Common myeloid progenitor, CD34-positive (primary cell): Measurements from ENCODE around the gene ARPC4.

Experiments used
- CTCF ChIA-PET: fragments of 350-600 bp; sonication (Branson Sonifier 250); formaldehyde crosslinking; loops from one replicate; lab custom pipeline; 2021; ENCODE audit warnings: antibody characterized with exemption; lab: Charles Lee
- POLR2A ChIA-PET: fragments of 350-600 bp; sonication (Branson Sonifier 250); formaldehyde crosslinking; loops from one replicate; lab custom pipeline; 2021; ENCODE audit warnings: antibody characterized with exemption; lab: Charles Lee
- DNase-seq, 3 donors: peaks; one replicate each; pipeline versions ENCODE4 v3.0.0 to v3.0.0-alpha.2; 2013
- H3K27ac ChIP-seq, 2 experiments: 1 replicate in 1 of 2; 2 replicates in 1 of 2; pipeline ENCODE4 v1.7.0; 2013; ENCODE audit warnings: inconsistent platforms in 2 of 2, low read length in 2 of 2, mild to moderate bottlenecking in 2 of 2, low read depth in 1 of 2, moderate library complexity in 1 of 2; ENCODE audit not compliant: severe bottlenecking in 2 of 2, insufficient read depth in 1 of 2, poor library complexity in 1 of 2
- H3K27me3 ChIP-seq, 5 experiments: replicated peaks in 2 of 5; 1 replicate in 3 of 5; 2 replicates in 2 of 5; pipeline versions ENCODE4 v1.6.1 to v1.7.0; 2013; ENCODE audit warnings: low read length in 4 of 5, mild to moderate bottlenecking in 2 of 5, moderate library complexity in 2 of 5, inconsistent platforms in 1 of 5; ENCODE audit not compliant: insufficient read depth in 5 of 5, control insufficient read depth in 4 of 5
- H3K36me3 ChIP-seq, 4 experiments: 1 replicate in 2 of 4; 2 replicates in 2 of 4; pipeline versions ENCODE4 v1.6.1 to v1.7.0; 2013; ENCODE audit warnings: low read length in 3 of 4, control low read depth in 1 of 4, mild to moderate bottlenecking in 1 of 4; ENCODE audit not compliant: control insufficient read depth in 4 of 4, insufficient read depth in 4 of 4
- H3K4me1 ChIP-seq, 4 experiments: 1 replicate in 3 of 4; 2 replicates in 1 of 4; pipeline versions ENCODE4 v1.6.1 to v1.7.1; 2013; ENCODE audit warnings: low read length in 3 of 4, mild to moderate bottlenecking in 3 of 4, control low read depth in 1 of 4, inconsistent platforms in 1 of 4, moderate library complexity in 1 of 4; ENCODE audit not compliant: control insufficient read depth in 4 of 4, insufficient read depth in 4 of 4; ENCODE audit errors: control extremely low read depth in 1 of 4
- H3K4me3 ChIP-seq, 7 experiments: 1 replicate in 4 of 7; 2 replicates in 3 of 7; pipeline versions ENCODE4 v1.5.1 to v1.7.0; 2013; ENCODE audit warnings: mild to moderate bottlenecking in 7 of 7, low read length in 6 of 7, moderate library complexity in 6 of 7, inconsistent platforms in 2 of 7, low read depth in 2 of 7, control low read depth in 1 of 7; ENCODE audit not compliant: insufficient read depth in 4 of 7, control insufficient read depth in 1 of 7; ENCODE audit errors: extremely low read depth in 1 of 7
- H3K9me3 ChIP-seq, 5 experiments: 1 replicate in 4 of 5; 2 replicates in 1 of 5; pipeline versions ENCODE4 v1.6.1 to v1.7.1; 2013; ENCODE audit warnings: low read length in 4 of 5, mild to moderate bottlenecking in 2 of 5, inconsistent platforms in 1 of 5, low read depth in 1 of 5, moderate library complexity in 1 of 5; ENCODE audit not compliant: control insufficient read depth in 4 of 5, insufficient read depth in 2 of 5; ENCODE audit errors: control extremely low read depth in 1 of 5
- WGBS: methylation state at CpG from one replicate; pipeline ENCODE4 v1.1.5; 2013; ENCODE audit not compliant: insufficient coverage; 5-methylcytosine and 5-hydroxymethylcytosine counted together

Gene ARPC4

GRCh38 chr3:9806688-9807589 lies 14.1 kb downstream of the ARPC4 start:
- H3K9me3 ChIP-seq, result no peaks in the 10 kb centered on the region
- no peaks in the 10 kb centered on the region for H3K27me3 ChIP-seq
- peaks cover 3 to 26% (median 19%) of the 10 kb centered on the region in 4 experiments for H3K4me1 ChIP-seq
- H3K4me3 ChIP-seq, result no peak overlapping the region
- CTCF ChIA-PET, result interaction anchor here (0.7 to 2.7 kb wide), 7 partner anchors 10 to 283 kb away, joined by 3 to 8 read pairs (median 5); partner anchors contain the start of gene BRPF1
- whole genome bisulfite sequencing, result 96% methylated on average over 7 of the region's 7 CpGs
- H3K36me3 ChIP-seq, result peaks cover 23 to 46% (median 35%) of the 10 kb centered on the region in 4 experiments
- POLR2A ChIA-PET, result interaction anchor here (0.6 to 0.9 kb wide), 2 partner anchors 17 to 25 kb away, joined by 3 to 9 read pairs; no protein-coding TSS in a partner anchor
- no peak for DNase-seq
- no peak overlapping the region for H3K27ac ChIP-seq

GRCh38 chr3:9807981-9808344 lies 15.1 kb downstream of the ARPC4 start:
- peaks cover 22 to 47% (median 33%) of the 10 kb centered on the region in 4 experiments for H3K36me3 ChIP-seq
- peaks cover 3 to 26% (median 19%) of the 10 kb centered on the region in 4 experiments for H3K4me1 ChIP-seq
- 100% methylated on average over 1 of the region's 2 CpGs for WGBS
- no peak overlapping the region for H3K4me3 ChIP-seq
- no peak overlapping the region for H3K27ac ChIP-seq
- no peak for DNase-seq
- CTCF ChIA-PET, result interaction anchor here (0.7 to 2.7 kb wide), 10 partner anchors 9 to 282 kb away, joined by 3 to 8 read pairs (median 5); partner anchors contain the start of gene BRPF1
- no peaks in the 10 kb centered on the region for H3K27me3 ChIP-seq
- H3K9me3 ChIP-seq, result no peaks in the 10 kb centered on the region
- POLR2A ChIA-PET, result interaction anchor here (1.0 kb wide), 1 partner anchor 15 kb away, joined by 5 read pairs; the partner anchor contains the start of genes ARPC4 and TADA3

- H3K36me3 ChIP-seq, result peaks cover 17 to 46% (median 30%) of the 10 kb centered on the region in 4 experiments
Measured at GRCh38 chr3:9808345-9809037, 15.6 kb downstream of the ARPC4 start.

GRCh38 chr3:9809239-9809614 lies 16.3 kb downstream of the ARPC4 start:
- DNase-seq, result no peak
- POLR2A ChIA-PET, result interaction anchor here (1.0 kb wide), 1 partner anchor 11 kb away, joined by 3 read pairs; no protein-coding TSS in a partner anchor
- H3K4me3 ChIP-seq, result peak overlapping the region; percentile 47 to 84 (median 70)

More at GRCh38 chr3:9808345-9809037, 15.6 kb downstream of the ARPC4 start:
- no peak overlapping the region for H3K4me3 ChIP-seq
- no peaks in the 10 kb centered on the region for H3K27me3 ChIP-seq
- 67% methylated on average over 5 of the region's 7 CpGs for WGBS
- ChIA-PET POLR2A (interaction anchor here (1.0 kb wide), 1 partner anchor 16 kb away, joined by 5 read pairs; the partner anchor contains the start of genes ARPC4 and TADA3), CTCF (interaction anchor here (0.6 to 2.7 kb wide), 12 partner anchors 8 to 147 kb away, joined by 3 to 8 read pairs (median 5); partner anchors contain the start of gene BRPF1)
- no peak overlapping the region for H3K27ac ChIP-seq
- DNase-seq, result peak; percentile 39 to 73 (median 69)
- H3K9me3 ChIP-seq, result no peaks in the 10 kb centered on the region
- H3K4me1 ChIP-seq, result peaks cover 3 to 26% (median 19%) of the 10 kb centered on the region in 4 experiments

GRCh38 chr3:9809615-9810432 lies 16.9 kb downstream of the ARPC4 start, which contains the start of gene TTLL3:
TTLL3 (plus strand) TSS chr3:9810262; CDS start chr3:9810662, 400 bp downstream.
- peak; percentile 34 to 73 (median 65) for DNase-seq
- CTCF ChIA-PET, result interaction anchor here (1.0 to 2.4 kb wide), 8 partner anchors 10 to 83 kb away, joined by 3 to 8 read pairs (median 6); partner anchors contain the start of genes ARPC4, BRPF1 and TADA3
- 0% methylated on average over 44 of the region's 76 CpGs for WGBS

More at GRCh38 chr3:9809239-9809614, 16.3 kb downstream of the ARPC4 start:
- H3K27me3 ChIP-seq, result no peaks in the 10 kb centered on the region
- H3K4me1 ChIP-seq, result peaks cover 3 to 26% (median 19%) of the 10 kb centered on the region in 4 experiments
- CTCF ChIA-PET, result interaction anchor here (0.9 to 2.7 kb wide), 12 partner anchors 7 to 92 kb away, joined by 3 to 8 read pairs (median 5); partner anchors contain the start of genes ARPC4, BRPF1 and TADA3
- H3K36me3 ChIP-seq, result peaks cover 12 to 38% (median 23%) of the 10 kb centered on the region in 4 experiments
- peak overlapping the region; percentile 41 to 79 for H3K27ac ChIP-seq
- H3K9me3 ChIP-seq, result no peaks in the 10 kb centered on the region
- WGBS, result 87% methylated on average over 4 of the region's 4 CpGs

More at GRCh38 chr3:9809615-9810432, 16.9 kb downstream of the ARPC4 start, which contains the start of gene TTLL3:
- Histone ChIP-seq H3K4me3 (peak within 1 kb of the TSS; percentile 47 to 84 (median 70)), H3K27me3 (no peaks in the 10 kb centered on the region), H3K4me1 (peaks cover 3 to 26% (median 19%) of the 10 kb centered on the region in 4 experiments), H3K36me3 (peaks cover 11 to 32% (median 19%) of the 10 kb centered on the region in 4 experiments), H3K9me3 (no peaks in the 10 kb centered on the region), H3K27ac (peak within 1 kb of the TSS; percentile 41 to 79)
- POLR2A ChIA-PET, result interaction anchor here (0.5 to 1.0 kb wide), 2 partner anchors 11 to 213 kb away, joined by 3 read pairs; no protein-coding TSS in a partner anchor
